ENCODE data around the gene SPX. TPM values are rescaled to one million over a fixed set of nuclear protein-coding genes. Genes with fewer than 3 reads are reported as not detected.

Gene SPX
- total and polyA plus RNA-seq, 2 of the 4 experiments (the other 2 are of a cell fraction), result under 0.01 to 0.12 TPM

GRCh38 chr12:21553329-21553675 lies 27.2 kb downstream of the SPX start:
- Histone ChIP-seq H3K9me1 (ENCODE audit: insufficient read depth, low read length) (no peaks in the 10 kb centered on the region), H3K4me3 (ENCODE audit: insufficient read depth, low read depth, low read length) (no peak overlapping the region), H3K27me3 (ENCODE audit: control insufficient read depth, insufficient read depth, low read length) (peaks cover 4% of the 10 kb centered on the region), H2AK9ac (replicated peaks; ENCODE audit: low read depth, low read length, poor library complexity) (no peak overlapping the region), H3K9ac (ENCODE audit: low read depth, low read length) (no peak overlapping the region), H3K27ac (ENCODE audit: insufficient read depth, low read length) (no peak overlapping the region), H2BK120ac (ENCODE audit: low read depth, low read length) (no peak overlapping the region), H3K4me2 (ENCODE audit: low read depth, low read length) (no peak overlapping the region), H4K91ac (ENCODE audit: insufficient read depth, low read depth, low read length) (no peak overlapping the region), H3K79me1 (ENCODE audit: low read depth in 1 of 2, low read length in 2 of 2) (no peaks in the 10 kb centered on the region), H4K5ac (ENCODE audit: low read depth, low read length) (no peak overlapping the region), H3K56ac (ENCODE audit: extremely low read depth, insufficient read depth, low read length) (no peak overlapping the region), H3K4me1 (ENCODE audit: control insufficient read depth, insufficient read depth, low read length) (no peaks in the 10 kb centered on the region; the same call in 1 of the 2 replicates), H3K18ac (ENCODE audit: low read depth, low read length) (no peak overlapping the region), H2AK5ac (ENCODE audit: low read depth, low read length) (no peak overlapping the region), H3K14ac (replicated peaks; ENCODE audit: low read depth, low read length) (no peak overlapping the region), H2AFZ (replicated peaks; ENCODE audit: low read length, poor library complexity) (no peak overlapping the region), H2BK5ac (ENCODE audit: low read depth, low read length, poor library complexity, severe bottlenecking) (no peak overlapping the region), H3K36me3 (ENCODE audit: control insufficient read depth, insufficient read depth, low read length) (no peaks in the 10 kb centered on the region), H3K23ac (ENCODE audit: low read depth, low read length) (no peak overlapping the region), H3K4ac (ENCODE audit: low read depth, low read length) (no peak overlapping the region), H3K9me3 (ENCODE audit: control insufficient read depth, insufficient read depth, low read length) (no peaks in the 10 kb centered on the region), H4K20me1 (ENCODE audit: insufficient read depth, low read length) (no peaks in the 10 kb centered on the region), H2BK15ac (ENCODE audit: low read depth, low read length) (no peak overlapping the region), H4K8ac (ENCODE audit: low read depth in 2 of 2, low read length in 2 of 2) (no peak overlapping the region), H2BK20ac (ENCODE audit: low read depth, low read length) (no peak overlapping the region)
- ATAC-seq (ENCODE audit: low read depth), result no peak
- ChIA-PET CTCF (no interaction called here), POLR2A (ENCODE audit: unreplicated experiment) (no interaction called here)
- no peak for DNase-seq
- TF ChIP-seq MAFK (IDR thresholded peaks at IDR 0.05; ENCODE audit: low read depth, low read length) (no peak), NFE2L2 (IDR thresholded peaks at IDR 0.05; ENCODE audit: low read depth, low read length) (no peak), MAZ (IDR thresholded peaks at IDR 0.05; ENCODE audit: borderline replicate concordance, low read depth, low read length) (no peak), RFX5 (IDR thresholded peaks at IDR 0.05; ENCODE audit: low read depth, low read length) (no peak), RAD21 (IDR thresholded peaks at IDR 0.05; ENCODE audit: low read length) (no peak), BHLHE40 (IDR thresholded peaks at IDR 0.05; ENCODE audit: low read depth, low read length) (no peak), CHD1 (IDR thresholded peaks at IDR 0.05; ENCODE audit: low read depth, low read length) (no peak)
- in situ Hi-C loops (cut with MboI; ENCODE audit: low sequenced_read_pairs) (no loop called here), intact Hi-C loops (cut with micrococcal nuclease) (no loop called here), dilution Hi-C loops (cut with HindIII; ENCODE audit: low sequenced_read_pairs, unreplicated experiment) (no loop called here)
- no TSS peak for BruUV-seq (replicated peaks)
